Measurements from ENCODE around the gene RYK. TPM values are rescaled to one million over a fixed set of nuclear protein-coding genes. Genes with fewer than 3 reads are reported as not detected.

Gene RYK
- total RNA-seq, 4 donors from 2014 or later, result 20.2 to 91.1 (median 61.6) TPM

DNA sequence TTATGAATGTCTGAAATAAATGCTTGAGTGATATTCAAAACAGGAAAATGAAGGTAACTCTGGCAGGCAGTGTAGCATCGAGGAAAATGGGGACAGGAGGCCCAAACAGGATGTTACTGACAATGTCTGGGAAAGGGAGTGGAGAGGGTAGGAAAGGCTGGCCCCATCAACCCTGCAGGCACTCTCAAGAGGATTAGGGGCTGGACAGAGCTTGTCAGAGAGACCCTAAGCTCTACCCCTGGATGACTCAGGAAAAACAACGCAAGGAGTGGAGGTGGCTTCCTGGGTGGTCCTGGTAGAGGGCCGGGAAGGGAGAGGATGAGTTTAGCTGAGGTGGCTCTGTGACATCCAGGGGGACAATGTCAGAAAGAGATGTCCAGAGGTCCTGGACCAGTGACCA, 106.0 kb downstream of the RYK start:
- in situ Hi-C loops (cut with MboI; ENCODE audit: low pct_ligation_motif_present in 1 of 4, low pct_unique_long_range_greater_than_20kb in 1 of 4, low sequenced_read_pairs in 3 of 4) (no loop called here), intact Hi-C loops (cut with DNase I; ENCODE audit: low total_unique reads) (no loop called here)
- no peak overlapping the region for H3K27ac ChIP-seq
- H3K36me3 ChIP-seq, result no peaks in the 10 kb centered on the region
- H3K4me3 ChIP-seq, result no peak overlapping the region
- 58 to 62% methylated on average over 3 of the region's 3 CpGs for WGBS, 2 donors (ENCODE audit: low coverage in 1 of 2)
- no peak for DNase-seq
- TF ChIP-seq POLR2A (IDR thresholded peaks at IDR 0.05) (no peak), POLR2AphosphoS5 (IDR thresholded peaks at IDR 0.05) (no peak), EP300 (IDR thresholded peaks at IDR 0.05; ENCODE audit: low read depth) (no peak)
- TF ChIP-seq, protein P1, sequence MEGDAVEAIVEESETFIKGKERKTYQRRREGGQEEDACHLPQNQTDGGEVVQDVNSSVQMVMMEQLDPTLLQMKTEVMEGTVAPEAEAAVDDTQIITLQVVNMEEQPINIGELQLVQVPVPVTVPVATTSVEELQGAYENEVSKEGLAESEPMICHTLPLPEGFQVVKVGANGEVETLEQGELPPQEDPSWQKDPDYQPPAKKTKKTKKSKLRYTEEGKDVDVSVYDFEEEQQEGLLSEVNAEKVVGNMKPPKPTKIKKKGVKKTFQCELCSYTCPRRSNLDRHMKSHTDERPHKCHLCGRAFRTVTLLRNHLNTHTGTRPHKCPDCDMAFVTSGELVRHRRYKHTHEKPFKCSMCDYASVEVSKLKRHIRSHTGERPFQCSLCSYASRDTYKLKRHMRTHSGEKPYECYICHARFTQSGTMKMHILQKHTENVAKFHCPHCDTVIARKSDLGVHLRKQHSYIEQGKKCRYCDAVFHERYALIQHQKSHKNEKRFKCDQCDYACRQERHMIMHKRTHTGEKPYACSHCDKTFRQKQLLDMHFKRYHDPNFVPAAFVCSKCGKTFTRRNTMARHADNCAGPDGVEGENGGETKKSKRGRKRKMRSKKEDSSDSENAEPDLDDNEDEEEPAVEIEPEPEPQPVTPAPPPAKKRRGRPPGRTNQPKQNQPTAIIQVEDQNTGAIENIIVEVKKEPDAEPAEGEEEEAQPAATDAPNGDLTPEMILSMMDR (IDR thresholded peaks at IDR 0.05), result no peak
- H3K27me3 ChIP-seq, result no peaks in the 10 kb centered on the region
- H3K4me1 ChIP-seq, result no peaks in the 10 kb centered on the region
- H3K9me3 ChIP-seq, result no peaks in the 10 kb centered on the region

- WGBS, 2 donors (ENCODE audit: low coverage in 1 of 2), result 79% methylated on average over 6 of the region's 6 CpGs; no CpG with 5 or more reads in 1 of the 2 donors
- in situ Hi-C loops (cut with MboI; ENCODE audit: low pct_ligation_motif_present in 1 of 4, low pct_unique_long_range_greater_than_20kb in 1 of 4, low sequenced_read_pairs in 3 of 4) (no loop called here), intact Hi-C loops (cut with DNase I; ENCODE audit: low total_unique reads) (no loop called here)
- no peak overlapping the region for H3K4me3 ChIP-seq
- H3K9me3 ChIP-seq, result no peaks in the 10 kb centered on the region
- no peaks in the 10 kb centered on the region for H3K4me1 ChIP-seq
- H3K27ac ChIP-seq, result no peak overlapping the region
- H3K36me3 ChIP-seq, result no peaks in the 10 kb centered on the region
- TF ChIP-seq EP300 (IDR thresholded peaks at IDR 0.05; ENCODE audit: low read depth) (no peak), POLR2A (IDR thresholded peaks at IDR 0.05) (no peak), POLR2AphosphoS5 (IDR thresholded peaks at IDR 0.05) (no peak)
- TF ChIP-seq, protein P1 (IDR thresholded peaks at IDR 0.05), result no peak
- H3K27me3 ChIP-seq, result no peaks in the 10 kb centered on the region
- no peak for DNase-seq
Observed at GRCh38 chr3:134143828-134144401, 106.7 kb downstream of the RYK start.

DNA sequence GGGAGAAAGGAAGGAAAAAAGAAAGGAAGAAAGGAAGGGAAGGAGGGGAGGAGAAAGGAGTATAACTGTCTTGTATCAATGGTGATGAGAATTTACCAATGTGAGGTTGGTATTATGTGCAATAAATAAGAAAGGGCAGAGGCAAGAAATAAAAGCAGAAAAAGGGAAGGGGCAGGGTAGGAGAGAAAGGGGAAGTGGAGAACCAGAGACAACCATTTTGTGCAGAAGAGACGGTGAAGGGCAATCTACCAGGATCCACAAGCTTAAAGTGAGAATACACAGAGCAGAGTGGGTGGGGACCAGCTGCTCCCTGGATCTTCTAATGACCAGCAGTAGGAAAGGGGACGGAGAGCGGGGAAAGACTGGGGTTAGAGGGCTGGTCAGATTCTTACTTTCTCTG, 114.1 kb downstream of the RYK start:
- TF ChIP-seq POLR2AphosphoS5 (IDR thresholded peaks at IDR 0.05) (no peak), EP300 (IDR thresholded peaks at IDR 0.05; ENCODE audit: low read depth) (no peak), POLR2A (IDR thresholded peaks at IDR 0.05) (no peak)
- TF ChIP-seq, protein P1 (IDR thresholded peaks at IDR 0.05), result no peak
- Histone ChIP-seq H3K9me3 (peaks cover 0 to 4% of the 10 kb centered on the region in 2 donors), H3K27me3 (no peaks in the 10 kb centered on the region), H3K36me3 (no peaks in the 10 kb centered on the region), H3K4me1 (no peaks in the 10 kb centered on the region), H3K27ac (no peak overlapping the region), H3K4me3 (no peak overlapping the region)
- in situ Hi-C loops (cut with MboI; ENCODE audit: low pct_ligation_motif_present in 1 of 4, low pct_unique_long_range_greater_than_20kb in 1 of 4, low sequenced_read_pairs in 3 of 4) (no loop called here), intact Hi-C loops (cut with DNase I; ENCODE audit: low total_unique reads) (no loop called here)
- DNase-seq, result no peak
- WGBS, 2 donors (ENCODE audit: low coverage in 1 of 2), result 86 to 88% methylated on average over 3 of the region's 3 CpGs

GRCh38 chr3:134134698-134135415, 115.8 kb downstream of the RYK start:
- Histone ChIP-seq H3K27ac (no peak overlapping the region), H3K4me3 (no peak overlapping the region), H3K4me1 (no peaks in the 10 kb centered on the region), H3K36me3 (no peaks in the 10 kb centered on the region), H3K27me3 (no peaks in the 10 kb centered on the region), H3K9me3 (peaks cover 0 to 4% of the 10 kb centered on the region in 2 donors)
- intact Hi-C loops (cut with DNase I; ENCODE audit: low total_unique reads), result no loop called here
- in situ Hi-C loops (cut with MboI; ENCODE audit: low pct_ligation_motif_present in 1 of 4, low pct_unique_long_range_greater_than_20kb in 1 of 4, low sequenced_read_pairs in 3 of 4), result no loop called here
- no peak for DNase-seq
- 70% methylated on average over 3 of the region's 3 CpGs; no CpG with 5 or more reads in 1 of the 2 donors for WGBS, 2 donors (ENCODE audit: low coverage in 1 of 2)
- no peak for TF ChIP-seq POLR2AphosphoS5 (IDR thresholded peaks at IDR 0.05)
- no peak for TF ChIP-seq EP300 (IDR thresholded peaks at IDR 0.05; ENCODE audit: low read depth)
- TF ChIP-seq, protein P1 (IDR thresholded peaks at IDR 0.05), result no peak
- TF ChIP-seq POLR2A (IDR thresholded peaks at IDR 0.05), result no peak
